Suppressor macrophage (primary cell): Measurements from ENCODE around the gene CPT1B.
"Not testable (repeated sequence)": the region's sequence is repeated elsewhere in the genome, so short reads cannot be mapped to it uniquely, and the experiment has no call there.

Experiments
- DNase-seq, 4 experiments: peaks; one replicate each; pipeline ENCODE4 v3.0.0-alpha.2; 2020 to 2022

Gene CPT1B

DNA sequence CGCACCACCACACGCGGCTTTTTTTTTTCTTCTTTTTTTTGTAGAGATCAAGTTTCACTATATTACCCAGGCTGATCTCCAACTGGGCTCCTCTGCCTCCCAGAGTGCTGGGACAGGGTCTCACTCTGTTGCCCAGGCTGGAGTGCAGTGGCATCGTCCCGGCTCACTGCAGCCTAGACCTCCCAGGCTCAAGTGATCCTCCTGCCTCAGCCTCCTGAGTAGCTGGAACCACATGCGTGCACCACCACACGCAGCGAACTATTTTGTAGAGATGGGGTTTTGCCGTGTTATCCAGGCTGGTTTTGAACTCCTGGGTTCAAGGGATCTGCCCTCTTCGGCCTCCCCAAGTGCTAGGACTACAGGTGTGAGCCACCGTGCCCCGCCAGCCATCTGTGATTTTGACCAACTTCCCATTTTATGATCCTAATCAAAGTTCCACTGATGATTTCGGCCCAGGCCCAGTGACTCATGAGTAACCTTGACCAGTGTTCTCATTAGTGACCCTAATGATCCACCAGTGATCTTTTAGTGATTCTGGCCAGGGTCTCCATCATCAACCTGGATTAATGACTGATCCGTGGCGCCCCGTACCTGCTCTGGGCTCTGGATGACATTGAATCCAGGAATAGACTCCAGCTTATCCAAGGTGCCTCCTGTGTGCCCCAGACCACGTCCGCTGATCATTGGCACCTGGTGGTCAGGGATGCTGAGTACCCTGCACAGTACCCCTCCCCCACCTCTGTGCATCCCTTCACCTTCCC lies 50.1 kb downstream of the CPT1B start:
- peak in 2 of 4 experiments; percentile 13 to 33 for DNase-seq

DNA sequence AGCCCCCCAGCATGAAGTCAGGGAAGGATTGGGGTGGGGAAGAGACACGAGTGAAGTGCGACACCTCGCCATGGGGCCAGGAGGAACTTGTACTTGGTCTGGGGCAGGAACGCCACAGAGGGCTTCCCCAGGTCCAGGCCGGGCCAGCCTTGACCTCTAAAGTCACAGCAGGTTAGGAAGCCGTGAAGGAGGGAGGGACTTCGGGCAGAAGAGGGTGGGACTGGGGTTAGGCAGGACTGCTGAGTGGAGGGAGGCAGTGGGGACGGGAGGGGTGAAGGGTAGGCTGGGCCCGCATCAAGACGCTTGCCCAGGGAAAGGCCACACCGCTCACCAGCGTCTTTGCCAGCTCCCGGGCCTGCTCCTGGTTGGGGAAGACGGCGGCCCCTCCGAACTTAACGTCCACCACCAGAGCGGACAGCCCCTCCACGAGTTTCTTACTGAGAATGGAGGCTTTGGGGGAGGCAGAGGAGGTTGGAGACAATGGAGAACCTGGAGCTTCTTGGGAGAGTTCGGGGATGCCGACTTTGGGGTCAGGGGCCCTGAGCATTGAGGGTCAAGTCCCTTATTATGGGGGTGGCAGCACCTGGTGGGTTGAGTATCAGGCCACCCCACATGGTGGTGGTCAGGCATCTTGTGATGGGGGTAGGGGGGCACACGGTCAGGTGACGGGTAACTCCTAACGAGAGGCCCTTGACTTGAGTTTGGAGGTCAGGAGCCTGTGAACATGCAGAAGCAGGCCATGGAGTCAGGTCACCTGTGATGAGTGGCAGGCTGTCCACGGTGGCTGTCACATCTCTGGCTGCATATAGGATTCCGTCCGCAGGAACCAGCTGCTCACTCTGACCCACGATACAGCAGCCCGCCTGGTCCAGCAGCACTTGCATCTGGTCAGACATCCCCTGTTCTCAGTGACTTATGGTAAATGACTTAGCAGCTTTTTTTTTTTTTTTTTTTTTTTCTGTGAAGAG lies 51.1 kb downstream of the CPT1B start:
- peak; percentile 72 to 89 (median 82) for DNase-seq

DNA sequence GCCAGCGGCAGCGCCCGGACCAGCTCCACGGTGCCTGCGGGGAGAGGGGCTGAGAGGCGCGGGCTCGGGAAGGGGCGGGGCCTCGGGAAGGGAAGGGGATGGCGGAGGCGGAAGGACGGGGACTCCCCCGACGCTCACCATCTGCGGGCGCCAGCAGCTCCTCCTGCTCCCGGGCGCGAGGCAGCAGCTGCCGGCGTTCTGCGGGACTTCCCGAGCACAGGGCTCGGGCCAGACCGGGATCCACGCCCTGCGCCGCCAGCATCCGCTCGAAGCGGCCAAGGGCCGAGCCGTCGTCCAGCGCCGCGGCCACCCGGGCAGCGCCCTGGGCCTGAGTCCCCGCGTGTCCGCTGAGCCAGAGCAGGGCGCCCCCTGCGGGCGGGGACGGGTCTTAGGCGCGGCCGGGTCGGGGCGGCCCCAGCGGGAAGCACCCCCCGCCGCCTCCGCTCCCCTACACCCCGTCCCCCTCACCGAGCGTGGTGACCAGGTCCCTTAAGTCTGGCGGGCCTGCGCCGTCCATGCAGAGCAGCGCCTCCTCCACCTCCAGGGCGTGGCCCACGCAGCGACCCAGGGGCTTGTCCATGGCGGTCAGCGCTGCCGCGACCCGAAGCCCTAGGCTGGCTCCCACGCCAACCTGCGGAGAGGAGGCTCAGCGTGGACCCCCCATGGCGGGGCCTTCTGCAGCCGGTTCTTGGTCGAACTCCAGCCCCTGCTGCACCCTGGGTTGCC lies 52.0 kb downstream of the CPT1B start:
- DNase-seq: peak; percentile 88 to 93 (median 90)

DNA sequence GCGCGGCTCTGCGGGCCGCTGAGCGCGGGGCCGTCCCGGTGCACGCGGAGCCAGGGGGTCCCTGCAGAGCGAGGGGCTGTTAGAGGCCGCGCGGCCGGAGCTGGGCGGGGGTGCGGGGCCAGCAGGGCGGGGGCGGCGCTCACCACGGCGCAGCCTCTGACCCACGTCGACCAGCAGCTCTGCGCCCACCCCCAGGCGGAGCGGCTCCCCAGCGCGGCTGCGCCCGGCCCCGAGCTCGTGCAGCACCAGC lies 52.4 kb downstream of the CPT1B start:
- no peak for DNase-seq

DNA sequence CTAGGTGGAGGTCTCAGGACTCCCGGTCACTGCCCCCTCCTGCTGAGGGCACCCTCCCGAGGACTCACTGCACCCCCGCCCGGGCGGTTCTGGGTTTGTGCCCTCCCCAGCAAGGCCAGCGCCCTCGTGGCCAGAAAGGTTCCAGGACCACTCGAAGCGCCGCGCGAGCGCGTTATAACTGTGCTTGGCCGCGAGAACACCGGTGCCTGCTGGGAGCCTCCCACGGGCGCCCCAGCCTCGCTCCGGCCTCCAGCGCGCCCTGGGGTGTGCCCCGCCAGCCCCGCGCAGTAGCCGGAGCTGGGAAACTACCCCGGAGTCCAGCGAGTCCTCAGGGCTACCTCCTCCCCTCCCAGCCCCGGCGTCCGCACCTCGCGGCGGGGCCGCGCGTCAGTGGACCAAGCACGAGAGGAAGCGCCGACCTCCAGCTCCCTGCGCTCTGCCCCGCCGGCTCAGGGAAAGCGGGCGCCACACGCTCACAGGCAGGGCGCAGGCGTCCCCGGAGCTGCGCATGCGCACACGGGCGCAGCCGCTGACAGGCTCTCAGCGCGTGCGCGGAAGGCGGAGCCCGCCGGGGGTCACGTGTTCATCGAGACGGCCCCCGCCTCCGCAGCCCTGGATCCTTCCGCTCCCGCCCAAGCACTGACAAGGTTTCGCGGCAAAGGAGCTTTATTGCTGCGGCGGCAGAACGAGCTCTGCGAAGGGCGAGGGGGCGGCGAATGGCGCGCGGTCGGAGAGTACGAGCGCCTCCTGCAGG lies 52.9 kb downstream of the CPT1B start, which contains the start of gene SCO2:
Gene SCO2, minus strand, starts transcription at position 495 of the 754 bp plus-strand sequence. CDS start 1,187 bp downstream, outside the sequence.
- peak; percentile 98 to 100 (median 99) for DNase-seq

DNA sequence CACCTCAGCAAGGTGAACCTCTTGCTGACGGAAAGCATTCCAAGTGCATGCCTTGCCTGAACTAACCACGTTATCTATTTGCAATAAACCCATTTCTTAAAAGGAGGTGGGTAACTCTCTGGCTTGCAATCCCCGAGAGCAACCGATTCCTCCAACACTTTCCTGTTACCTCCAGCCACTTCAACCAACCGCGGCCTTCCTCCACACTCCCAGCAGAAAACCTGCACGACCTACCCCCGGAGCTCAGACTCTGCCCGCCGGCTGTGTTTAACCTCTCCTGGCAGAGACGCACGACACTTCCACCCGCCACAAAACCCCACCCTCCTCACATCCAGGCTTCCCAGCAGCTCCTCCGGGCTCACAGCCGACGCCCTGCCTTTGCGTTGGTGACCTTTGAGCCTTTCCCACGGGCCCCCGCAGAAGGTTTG lies 53.5 kb downstream of the CPT1B start:
- DNase-seq: no peak

DNA sequence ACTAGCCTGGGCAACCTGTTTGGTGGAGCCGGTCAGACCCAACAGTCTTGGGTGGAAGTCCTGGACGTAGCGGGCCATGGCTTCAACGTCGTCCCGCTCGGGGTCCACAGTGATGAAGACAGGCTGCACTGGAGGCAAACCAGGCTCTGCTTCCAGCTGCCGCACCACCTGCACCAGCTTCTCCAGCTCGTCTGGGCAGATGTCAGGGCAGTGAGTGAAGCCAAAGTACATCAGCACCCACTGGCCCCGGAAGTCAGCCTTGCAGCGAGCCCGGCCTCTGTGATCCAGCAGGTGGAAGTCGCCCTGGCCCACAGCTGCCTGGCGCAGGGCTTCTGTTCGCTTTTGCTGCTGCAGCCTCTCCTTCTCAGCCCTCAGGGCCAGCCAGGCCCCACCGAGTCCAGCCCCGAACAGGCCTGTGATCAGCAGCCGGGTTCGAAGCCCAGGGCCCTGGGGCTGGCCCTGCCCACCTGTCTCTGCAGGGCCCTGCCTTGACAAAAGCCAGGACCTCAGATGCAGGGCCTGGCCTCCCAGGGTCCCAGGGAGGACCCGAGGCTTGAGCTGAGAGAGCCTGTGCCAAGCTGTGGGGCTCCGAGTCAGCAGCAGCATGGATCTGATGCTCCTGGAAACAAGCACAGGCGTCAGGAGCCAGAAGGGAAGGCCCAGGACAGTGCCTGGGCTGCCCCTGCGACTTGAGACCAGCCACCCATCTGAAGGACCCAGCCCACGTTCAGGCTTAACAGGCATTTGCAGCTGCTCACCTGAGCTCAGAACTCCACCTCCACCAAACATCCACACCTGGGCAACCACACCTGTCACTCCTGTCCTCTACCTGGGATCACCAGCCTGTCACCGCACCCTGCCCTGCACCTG lies 54.2 kb downstream of the CPT1B start:
- DNase-seq: peak in 1 of 4 experiments; percentile 38

DNA sequence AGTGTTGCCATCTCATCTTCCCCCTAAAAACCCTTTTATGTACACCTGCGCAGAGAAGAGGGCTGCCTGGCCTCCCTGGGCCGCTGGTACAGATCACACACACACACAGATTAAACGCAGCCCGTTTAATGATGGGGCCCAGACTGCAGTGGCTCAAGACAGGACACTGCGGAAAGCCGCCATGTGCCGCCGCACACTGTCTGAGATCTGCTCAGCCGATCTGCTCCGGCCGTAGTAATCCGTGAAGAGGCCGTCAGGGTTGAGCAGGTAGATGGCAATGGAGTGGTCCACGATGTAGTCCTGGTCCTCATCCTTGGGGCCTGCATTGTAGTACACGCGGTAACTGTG lies 54.8 kb downstream of the CPT1B start:
- DNase-seq: peak in 1 of 4 experiments; percentile 14

DNA sequence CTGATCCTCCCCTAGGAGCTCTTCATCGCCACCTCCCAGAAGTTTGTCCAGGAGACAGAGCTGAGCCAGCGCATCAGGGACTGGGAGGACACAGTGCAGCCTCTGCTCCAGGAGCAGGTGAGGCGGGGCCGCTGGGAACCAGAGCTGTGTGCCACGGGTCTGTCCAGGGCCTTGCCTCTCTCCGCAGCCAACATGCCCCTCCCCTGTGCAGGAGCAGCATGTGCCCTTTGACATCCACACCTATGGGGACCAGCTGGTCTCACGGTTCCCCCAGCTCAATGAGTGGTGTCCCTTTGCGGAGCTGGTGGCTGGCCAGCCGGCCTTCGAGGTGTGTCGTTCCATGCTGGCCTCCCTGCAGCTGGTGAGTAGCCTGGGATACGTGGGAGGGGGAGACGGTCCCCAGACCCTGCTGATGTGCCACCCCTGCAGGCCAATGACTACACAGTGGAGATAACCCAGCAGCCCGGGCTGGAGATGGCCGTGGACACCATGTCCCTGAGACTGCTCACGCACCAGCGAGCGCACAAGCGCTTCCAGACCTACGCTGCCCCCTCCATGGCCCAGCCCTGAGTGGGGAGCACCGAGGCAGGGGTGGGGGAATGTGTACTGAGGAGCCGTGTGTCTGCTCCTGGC lies 55.3 kb downstream of the CPT1B start:
- peak in 3 of 4 experiments; percentile 19 to 39 (median 28) for DNase-seq

DNA sequence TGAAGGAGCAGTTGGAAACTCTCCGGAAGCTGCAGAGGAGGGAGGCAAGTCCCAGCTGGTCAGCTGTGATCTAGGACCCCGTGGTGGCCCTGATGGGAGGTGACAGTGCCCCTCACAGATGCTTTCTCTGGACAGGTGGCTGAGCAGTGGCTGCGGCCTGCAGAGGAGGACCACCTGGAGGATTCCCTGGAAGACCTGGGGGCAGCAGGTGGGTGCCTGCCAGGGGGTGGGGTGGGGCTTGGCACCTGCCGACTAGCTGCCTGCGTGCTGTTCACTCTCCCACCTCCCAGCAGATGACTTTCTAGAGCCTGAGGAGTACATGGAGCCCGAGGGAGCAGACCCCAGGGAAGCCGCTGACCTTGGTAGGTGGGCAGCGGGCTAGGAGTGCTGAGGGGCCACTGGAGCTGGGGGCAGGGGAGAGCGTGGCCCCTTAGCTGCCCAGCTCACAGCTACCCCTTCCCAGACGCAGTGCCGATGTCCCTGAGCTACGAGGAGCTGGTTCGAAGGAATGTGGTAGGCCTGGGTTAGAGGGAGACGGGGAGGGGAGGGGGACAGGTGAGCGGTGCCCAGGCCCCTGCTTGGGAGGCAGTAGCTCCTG lies 55.9 kb downstream of the CPT1B start:
- DNase-seq: peak in 1 of 4 experiments; percentile 28

DNA sequence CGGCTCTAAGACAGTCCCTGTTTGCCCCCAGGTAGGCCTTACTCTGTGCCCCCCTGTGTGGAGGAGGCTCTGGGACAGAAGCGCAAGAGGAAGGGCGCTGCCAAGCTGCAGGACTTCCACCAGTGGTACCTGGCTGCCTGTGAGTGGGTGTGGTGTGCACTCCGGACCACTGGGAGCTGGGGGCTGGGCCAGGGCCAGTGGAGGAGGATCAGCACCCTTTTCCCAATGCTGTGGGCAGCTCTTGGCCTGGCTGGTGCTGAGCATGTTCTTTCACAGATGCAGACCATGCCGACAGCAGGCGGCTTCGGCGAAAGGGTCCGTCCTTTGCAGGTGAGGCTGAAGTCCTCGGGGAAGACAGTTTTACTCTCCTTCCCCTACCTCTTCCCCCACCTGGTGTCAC lies 56.5 kb downstream of the CPT1B start:
- DNase-seq: no peak

DNA sequence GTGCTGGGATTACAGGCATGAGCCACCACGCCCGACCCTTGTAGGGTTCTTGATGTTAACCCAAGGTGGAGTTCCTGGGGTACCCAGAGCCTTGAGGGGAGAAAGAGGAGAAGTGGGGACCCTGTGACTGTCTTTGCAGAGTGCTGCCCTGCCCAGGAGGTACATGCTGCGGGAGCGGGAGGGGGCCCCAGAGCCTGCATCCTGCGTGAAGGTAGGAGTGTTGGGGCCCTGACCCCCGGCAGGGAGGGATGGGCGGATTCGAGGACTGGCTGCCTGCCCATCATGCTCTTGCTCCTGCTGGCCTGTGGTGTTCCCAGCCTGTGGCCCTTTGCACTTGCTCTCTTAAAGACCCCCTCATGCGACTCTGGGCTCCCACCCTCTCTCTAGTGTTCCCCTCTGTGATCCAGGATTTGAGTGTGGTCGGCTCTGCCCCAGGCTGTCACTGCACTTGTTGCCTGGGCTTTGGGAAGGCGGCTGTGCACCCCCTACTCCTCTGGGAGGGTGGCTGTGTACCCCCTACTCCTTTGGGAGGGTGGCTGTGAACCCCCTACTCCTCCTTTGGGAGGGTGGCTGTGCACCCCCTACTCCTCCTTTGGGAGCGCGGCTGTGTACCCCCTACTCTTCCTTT lies 57.3 kb downstream of the CPT1B start:
- no peak for DNase-seq

DNA sequence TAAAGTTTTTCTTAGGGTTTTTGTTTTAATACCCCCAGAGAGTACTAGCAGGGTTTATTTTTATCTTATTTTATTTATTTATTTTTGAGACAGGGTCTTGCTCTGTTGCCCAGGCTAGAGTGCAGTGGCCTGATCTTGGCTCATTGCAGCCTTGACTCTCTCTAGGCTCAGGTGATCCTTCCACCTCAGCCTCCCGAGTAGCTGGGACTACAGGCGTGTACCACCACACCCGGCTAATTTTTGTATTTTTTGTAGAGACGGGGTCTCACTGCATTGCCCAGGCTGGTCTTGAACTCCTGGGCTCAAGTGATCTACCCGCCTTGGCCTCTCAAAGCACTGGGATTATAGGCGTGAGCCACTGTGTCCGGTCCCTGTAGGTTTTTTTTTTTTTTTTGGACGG lies 58.0 kb downstream of the CPT1B start:
- DNase-seq: not testable (repeated sequence)

DNA sequence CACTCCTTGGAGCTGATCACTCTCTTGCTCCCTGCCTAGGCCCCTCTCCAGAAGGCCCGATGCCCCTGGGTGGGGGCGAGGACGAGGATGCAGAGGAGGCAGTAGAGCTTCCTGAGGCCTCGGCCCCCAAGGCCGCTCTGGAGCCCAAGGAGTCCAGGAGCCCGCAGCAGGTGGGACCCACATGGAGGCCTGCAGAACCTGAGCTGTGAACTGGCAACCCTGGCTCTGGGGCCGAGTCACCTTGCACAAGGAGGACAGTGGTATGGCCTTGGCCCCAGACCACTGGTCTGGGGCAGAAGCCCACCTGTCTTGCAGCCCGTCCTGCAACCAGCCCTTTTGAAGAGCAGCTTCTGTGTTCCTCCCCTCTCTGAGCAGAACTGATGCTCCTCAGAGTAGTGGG lies 59.1 kb downstream of the CPT1B start:
- DNase-seq: no peak
